HUES64 (cell line): ENCODE results near the gene ADCY9. TPM values are rescaled to one million over a fixed set of nuclear protein-coding genes. Genes with fewer than 3 reads are reported as not detected.
"Not testable (repeated sequence)": the region's sequence is repeated elsewhere in the genome, so short reads cannot be mapped to it uniquely, and the experiment has no call there.

Experiments
- H3K27ac ChIP-seq: 2 replicates; pipeline ENCODE4 v1.7.0; 2013; ENCODE audit warnings: low read depth, low read length, inconsistent platforms
- H3K27me3 ChIP-seq: 2 replicates; pipeline ENCODE4 v1.6.1; 2013; ENCODE audit warnings: mild to moderate bottlenecking, low read length; ENCODE audit not compliant: insufficient read depth
- H3K36me3 ChIP-seq: 2 replicates; pipeline ENCODE4 v1.6.1; 2013; ENCODE audit warnings: mild to moderate bottlenecking, low read length; ENCODE audit not compliant: insufficient read depth
- H3K4me1 ChIP-seq: 2 replicates; pipeline ENCODE4 v1.6.1; 2013; ENCODE audit warnings: mild to moderate bottlenecking, low read length, moderate library complexity; ENCODE audit not compliant: insufficient read depth
- H3K4me3 ChIP-seq: 2 replicates; pipeline ENCODE4 v1.5.1; 2013; ENCODE audit warnings: mild to moderate bottlenecking, low read length, moderate library complexity
- H3K9ac ChIP-seq: 2 replicates; pipeline ENCODE4 v1.6.1; 2013; ENCODE audit warnings: mild to moderate bottlenecking, low read depth, low read length
- H3K9me3 ChIP-seq: 2 replicates; pipeline ENCODE4 v1.6.1; 2013; ENCODE audit warnings: low read depth, low read length; ENCODE audit not compliant: insufficient read depth
- WGBS: fragments of 150-250, 120-280 bp; methylation state at CpG from one replicate; pipeline ENCODE4 v1.1.7; 2013; ENCODE audit warnings: missing lambda C conversion rate; 5-methylcytosine and 5-hydroxymethylcytosine counted together
- polyA plus RNA-seq, 2 experiments: library from polyadenylated mRNA; stranded (reverse); fragments of 50-300 nt; gene quantifications; one replicate each; pipeline ENCODE4 v1.2.3, GENCODE V29; 2013

The ADCY9 gene
- 3.6 TPM for polyA plus RNA-seq (2013, experiment 1 of 2)
- 4.8 TPM for polyA plus RNA-seq (2013, experiment 2 of 2)

DNA sequence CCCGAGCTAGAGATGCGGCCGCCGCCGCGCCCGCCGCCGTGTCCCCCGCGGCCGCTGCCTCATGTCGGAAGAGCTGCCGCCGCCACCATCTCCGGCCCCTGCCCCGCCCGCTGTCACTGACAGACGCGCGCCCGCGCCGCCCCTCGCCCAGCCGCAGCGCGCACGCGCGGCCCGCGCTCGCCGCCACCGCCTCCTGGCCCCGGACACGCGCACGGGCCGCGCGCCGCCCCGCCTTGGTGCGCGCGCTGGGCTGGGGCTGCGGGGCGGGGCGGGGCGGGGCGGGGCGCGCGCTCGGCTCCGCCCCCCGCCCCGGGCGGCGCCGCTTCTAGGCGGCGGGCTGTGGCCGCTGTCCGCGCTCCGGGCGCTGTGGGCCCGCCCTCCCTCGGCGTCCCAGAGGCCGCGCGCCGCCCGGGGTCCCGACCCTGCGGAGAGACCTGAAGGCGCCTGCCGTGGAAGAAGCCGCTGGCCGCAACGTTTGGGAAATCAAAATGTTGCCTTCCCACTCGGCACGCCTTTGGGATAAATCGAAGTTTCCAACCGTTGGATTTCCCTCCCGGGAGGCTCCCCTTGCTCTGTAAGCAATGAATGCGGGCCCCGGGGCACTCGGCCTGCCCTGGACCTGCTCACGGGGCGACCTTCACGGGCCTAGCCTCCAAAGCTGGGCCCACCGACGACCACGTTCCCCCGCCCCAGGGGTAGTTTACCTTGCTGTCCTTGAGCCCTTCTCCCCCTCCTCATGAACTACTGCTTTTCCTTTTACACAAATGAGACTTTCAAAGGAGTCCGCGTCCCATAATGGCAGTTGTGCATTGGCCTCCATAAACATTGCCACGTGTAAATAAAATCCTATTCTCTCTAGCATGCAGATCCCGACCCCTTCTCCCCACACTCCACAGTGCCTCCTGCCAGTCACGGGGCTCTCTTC, at the start of gene ADCY9:
Gene ADCY9 (minus strand): TSS at position 118 of the 925 bp plus-strand sequence. CDS start 1,000 bp downstream, outside the sequence.
- peaks cover 36% of the 10 kb centered on the region for H3K27me3 ChIP-seq
- H3K36me3 ChIP-seq: no peaks in the 10 kb centered on the region
- H3K4me3 ChIP-seq: peak within 1 kb of the TSS; percentile 64
- no peak within 1 kb of the TSS for H3K27ac ChIP-seq
- no peaks in the 10 kb centered on the region for H3K4me1 ChIP-seq
- peak within 1 kb of the TSS; percentile 58 for H3K9ac ChIP-seq
- WGBS: 3% methylated on average over 105 of the region's 105 CpGs
- H3K9me3 ChIP-seq: no peaks in the 10 kb centered on the region

DNA sequence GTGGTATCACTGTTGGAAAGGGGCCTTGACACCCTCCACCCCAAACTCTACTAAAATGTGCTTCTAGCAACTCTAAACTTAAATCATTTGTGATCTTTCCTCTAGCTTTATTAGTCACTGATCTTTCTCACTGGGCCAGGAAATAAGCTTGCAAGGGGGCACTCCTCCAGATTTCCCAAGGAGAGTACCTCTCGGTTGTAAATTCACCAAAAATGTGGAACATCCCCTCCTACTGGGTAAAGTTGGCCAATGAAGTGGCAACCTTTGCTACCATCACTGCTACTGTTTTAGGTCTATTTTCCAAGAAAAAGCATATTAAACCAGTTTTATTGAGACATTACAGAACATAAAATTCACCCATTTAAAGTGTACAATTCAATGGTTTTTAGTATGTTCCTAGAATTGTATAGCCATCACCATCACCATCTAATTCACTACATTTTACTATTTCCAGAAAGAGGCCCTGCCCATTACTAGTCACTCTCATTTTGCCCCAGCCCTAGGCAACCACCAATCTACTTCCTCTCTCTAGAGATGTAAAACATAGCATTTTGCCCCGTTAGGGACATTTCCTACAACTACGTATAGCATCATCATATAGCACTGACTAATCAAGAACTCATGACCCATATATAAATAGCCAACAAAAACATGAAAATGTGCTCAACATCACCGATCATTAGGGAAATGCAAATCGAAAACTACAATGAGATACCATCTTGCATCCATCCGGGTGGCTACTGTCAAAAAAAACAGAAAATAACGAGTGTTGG, 44.6 kb upstream of the ADCY9 start:
- Histone ChIP-seq H3K9ac (no peak overlapping the region), H3K4me1 (no peaks in the 10 kb centered on the region), H3K9me3 (no peaks in the 10 kb centered on the region), H3K36me3 (no peaks in the 10 kb centered on the region), H3K4me3 (no peak overlapping the region), H3K27ac (no peak overlapping the region), H3K27me3 (no peaks in the 10 kb centered on the region)
- 90% methylated on average over 7 of the region's 7 CpGs for WGBS

DNA sequence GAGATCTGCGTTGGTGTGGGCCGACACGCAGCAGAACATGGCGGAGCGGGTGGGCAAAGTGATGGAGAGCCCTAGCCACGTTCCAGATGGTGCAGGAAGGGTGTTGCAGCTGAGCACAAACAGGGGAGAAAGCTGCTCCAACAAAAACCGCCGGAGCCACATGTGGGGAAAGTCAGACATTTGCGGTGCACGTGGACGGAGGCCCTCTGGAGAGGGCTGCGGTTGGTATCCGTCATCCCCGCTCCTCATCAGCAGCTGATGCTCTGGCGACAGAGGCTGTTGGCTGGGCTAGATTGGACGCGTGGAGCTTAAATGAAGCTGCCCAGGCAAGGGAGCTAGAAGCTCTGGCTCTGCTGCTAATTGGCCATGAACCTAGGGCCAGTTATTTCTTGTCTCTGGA, 43.5 kb upstream of the ADCY9 start:
- Histone ChIP-seq H3K9ac (no peak overlapping the region), H3K27ac (no peak overlapping the region), H3K9me3 (no peaks in the 10 kb centered on the region), H3K4me3 (no peak overlapping the region), H3K27me3 (no peaks in the 10 kb centered on the region), H3K4me1 (no peaks in the 10 kb centered on the region), H3K36me3 (no peaks in the 10 kb centered on the region)
- WGBS: 92% methylated on average over 17 of the region's 17 CpGs

DNA sequence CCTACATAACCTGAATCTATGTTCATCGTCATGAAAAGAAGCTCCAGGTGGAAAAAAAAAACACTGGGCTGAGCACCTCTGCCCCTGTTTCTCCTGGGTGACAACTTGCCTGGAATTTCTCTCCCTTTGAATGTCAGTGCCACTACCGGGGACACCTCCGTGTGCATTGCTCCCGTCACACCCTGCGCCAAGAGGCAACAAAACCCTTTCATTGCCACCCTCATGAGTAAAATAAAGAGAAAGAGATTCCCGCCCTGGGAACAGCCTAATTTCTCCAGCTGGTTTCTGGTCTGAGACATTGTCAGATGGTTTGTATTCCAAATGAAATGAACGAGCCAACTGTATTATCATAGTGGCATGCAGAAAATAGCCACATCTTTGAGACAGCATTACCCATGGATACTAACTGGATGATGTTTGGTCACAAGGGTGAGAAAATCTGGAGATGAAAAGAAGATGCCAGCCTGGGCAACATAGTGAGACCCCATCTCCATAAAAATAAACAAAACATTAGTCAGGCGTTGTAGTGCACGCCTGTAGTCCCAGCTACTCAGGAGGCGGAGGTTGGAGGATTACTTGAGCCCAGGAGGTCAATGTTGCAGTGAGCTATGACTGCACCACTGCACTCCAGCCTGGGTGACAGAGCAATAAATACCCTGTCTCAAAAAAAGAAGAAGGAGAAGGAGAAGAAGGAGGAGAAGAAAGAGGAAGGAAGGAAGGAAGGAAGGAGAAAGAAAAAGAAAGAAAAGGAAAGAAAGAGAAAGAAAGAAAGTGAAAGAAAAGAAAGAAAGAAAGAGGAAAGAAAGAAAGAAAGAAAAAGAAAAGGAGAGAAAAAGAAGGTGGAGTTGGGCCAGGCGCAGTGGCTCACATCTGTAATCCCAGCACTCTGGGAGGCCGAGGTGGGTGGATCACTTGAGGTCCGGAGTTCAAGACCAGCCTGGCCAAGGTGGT, 42.2 kb upstream of the ADCY9 start:
- no peak overlapping the region for H3K27ac ChIP-seq
- H3K27me3 ChIP-seq: no peaks in the 10 kb centered on the region
- no peaks in the 10 kb centered on the region for H3K4me1 ChIP-seq
- no peak overlapping the region for H3K9ac ChIP-seq
- no peak overlapping the region for H3K4me3 ChIP-seq
- 90% methylated on average over 13 of the region's 13 CpGs for WGBS
- no peaks in the 10 kb centered on the region for H3K36me3 ChIP-seq
- no peaks in the 10 kb centered on the region for H3K9me3 ChIP-seq

DNA sequence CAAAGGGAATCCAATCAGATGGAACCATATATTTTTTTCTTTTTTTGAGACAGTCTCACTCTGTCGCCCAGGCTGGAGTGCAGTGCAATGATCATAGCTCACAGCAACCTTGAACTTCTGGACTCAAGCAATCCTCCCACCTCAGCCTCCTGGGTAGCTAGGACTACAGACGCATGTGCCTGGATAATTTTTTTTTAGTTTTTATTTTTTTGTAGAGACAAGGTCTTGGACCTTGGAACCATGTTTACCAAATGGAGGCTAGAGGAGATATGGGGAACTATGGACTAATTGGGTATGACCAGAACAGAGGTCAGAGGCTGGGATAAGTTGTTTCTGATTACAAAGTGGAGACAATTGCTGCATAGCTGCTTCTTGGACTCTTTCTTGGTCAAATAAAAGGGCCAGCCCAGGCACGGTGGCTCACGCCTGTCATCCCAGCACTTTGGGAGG, 41.2 kb upstream of the ADCY9 start:
- H3K4me3 ChIP-seq: no peak overlapping the region
- H3K27me3 ChIP-seq: no peaks in the 10 kb centered on the region
- H3K9ac ChIP-seq: no peak overlapping the region
- no peaks in the 10 kb centered on the region for H3K36me3 ChIP-seq
- no peaks in the 10 kb centered on the region for H3K9me3 ChIP-seq
- H3K4me1 ChIP-seq: no peaks in the 10 kb centered on the region
- 90% methylated on average over 4 of the region's 4 CpGs for WGBS
- H3K27ac ChIP-seq: no peak overlapping the region

DNA sequence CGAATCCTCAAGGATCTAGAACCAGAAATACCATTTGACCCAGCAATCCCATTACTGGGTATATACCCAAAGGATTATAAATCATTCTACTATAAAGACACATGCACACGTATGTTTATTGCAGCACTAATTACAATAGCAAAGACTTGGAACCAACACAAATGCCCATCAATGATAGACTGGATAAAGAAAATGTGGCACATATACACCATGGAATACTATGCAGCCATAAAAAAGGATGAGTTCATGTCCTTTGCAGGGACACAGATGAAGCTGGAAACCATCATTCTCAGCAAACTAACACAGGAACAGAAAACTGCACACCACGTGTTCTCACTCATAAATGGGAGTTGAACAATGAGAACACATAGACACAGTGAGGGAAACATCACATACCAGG, 40.3 kb upstream of the ADCY9 start:
- not testable (repeated sequence) for H3K9ac ChIP-seq, H3K27ac ChIP-seq, H3K36me3 ChIP-seq, H3K4me3 ChIP-seq, H3K4me1 ChIP-seq, H3K27me3 ChIP-seq, H3K9me3 ChIP-seq
- 60% methylated on average over 2 of the region's 3 CpGs for WGBS

DNA sequence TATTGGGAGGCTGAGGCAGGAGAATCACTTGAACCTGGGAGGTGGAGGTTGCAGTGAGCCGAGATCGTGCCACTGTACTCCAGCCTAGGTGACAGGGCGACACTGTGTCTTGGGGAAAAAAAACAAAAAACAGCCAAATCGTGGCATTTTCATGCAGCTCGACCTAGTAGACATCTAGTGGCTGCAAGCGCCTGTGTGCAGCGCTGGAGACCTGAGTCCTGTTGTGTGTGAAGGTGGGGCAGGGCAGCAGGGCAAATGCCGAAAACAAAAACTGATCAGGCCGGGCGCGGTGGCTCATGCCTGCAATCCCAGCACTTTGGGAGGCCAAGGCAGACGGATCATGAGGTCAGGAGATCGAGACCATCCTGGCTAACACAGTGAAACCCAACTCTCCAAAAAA, 37.1 kb upstream of the ADCY9 start:
- WGBS: 93% methylated on average over 13 of the region's 13 CpGs
- H3K4me3 ChIP-seq, H3K4me1 ChIP-seq, H3K27me3 ChIP-seq, H3K9me3 ChIP-seq, H3K9ac ChIP-seq, H3K27ac ChIP-seq, H3K36me3 ChIP-seq: not testable (repeated sequence)

DNA sequence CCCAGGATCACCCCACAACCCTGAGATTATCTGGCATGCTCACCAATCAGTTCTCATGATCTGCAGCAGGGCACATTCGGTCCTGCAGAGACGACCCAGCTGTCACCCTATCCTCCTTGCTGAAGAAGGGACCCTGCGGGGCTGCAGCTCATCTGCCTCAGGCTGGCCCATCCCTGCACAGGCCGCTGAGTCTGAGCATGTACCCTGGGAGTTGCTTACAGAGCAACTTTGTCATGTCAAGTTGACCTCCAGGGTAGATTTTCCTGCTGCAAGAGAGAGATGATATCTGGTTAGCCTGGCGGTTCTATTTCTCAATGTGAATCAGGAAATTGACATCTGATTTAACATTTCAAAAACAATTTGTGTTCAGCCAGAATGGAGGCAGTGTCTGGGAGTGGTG, 36.0 kb upstream of the ADCY9 start:
- WGBS: 87% methylated on average over 5 of the region's 5 CpGs
- H3K27me3 ChIP-seq: no peaks in the 10 kb centered on the region
- no peak overlapping the region for H3K4me3 ChIP-seq

DNA sequence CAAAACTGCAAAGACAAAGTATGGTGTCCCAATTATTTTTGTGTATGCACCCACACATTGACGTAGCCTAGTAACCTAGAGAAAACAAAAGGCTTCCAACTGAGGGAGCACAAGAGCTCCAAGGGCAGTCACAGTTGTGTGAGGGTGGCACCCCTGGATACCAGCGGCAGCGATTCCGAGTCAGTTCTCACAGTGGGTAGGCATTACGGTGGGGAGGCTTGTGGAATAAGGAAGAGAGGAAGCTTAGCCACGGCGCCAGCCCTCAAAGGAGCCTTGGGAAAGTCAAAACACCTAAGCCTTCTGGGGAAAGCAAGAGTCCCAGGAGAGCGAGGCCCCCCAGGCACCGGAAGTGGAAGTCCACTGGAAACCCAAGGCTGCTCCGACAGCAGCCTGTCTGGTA, 31.0 kb upstream of the ADCY9 start:
- Histone ChIP-seq H3K27ac (no peak overlapping the region), H3K27me3 (no peaks in the 10 kb centered on the region), H3K4me1 (no peaks in the 10 kb centered on the region), H3K36me3 (no peaks in the 10 kb centered on the region), H3K9ac (no peak overlapping the region), H3K4me3 (no peak overlapping the region), H3K9me3 (no peaks in the 10 kb centered on the region)
- 87% methylated on average over 10 of the region's 10 CpGs for WGBS

More for the DNA sequence above, 36.0 kb upstream of the ADCY9 start:
- Histone ChIP-seq H3K27ac (no peak overlapping the region), H3K4me1 (no peaks in the 10 kb centered on the region), H3K9me3 (no peaks in the 10 kb centered on the region), H3K9ac (no peak overlapping the region), H3K36me3 (no peaks in the 10 kb centered on the region)

DNA sequence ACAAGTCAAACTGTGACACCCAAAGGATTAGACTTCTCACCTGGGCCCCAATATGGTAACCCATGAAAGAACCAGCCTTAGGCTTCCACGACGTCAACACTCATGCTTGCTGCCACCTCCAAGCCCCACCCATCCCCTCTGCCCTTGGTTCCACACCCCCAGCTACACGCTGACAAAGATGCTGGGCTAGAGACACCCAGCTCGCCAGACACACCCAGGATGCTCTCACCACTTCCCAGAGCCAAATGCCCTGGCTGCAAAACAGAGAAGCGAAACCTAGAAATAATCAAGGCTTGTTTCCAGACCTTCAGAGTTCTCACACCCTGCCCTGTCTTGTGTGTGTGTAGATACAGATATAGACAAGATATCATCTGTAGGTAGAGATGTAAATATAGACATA, 26.0 kb upstream of the ADCY9 start:
- no peaks in the 10 kb centered on the region for H3K36me3 ChIP-seq
- H3K27ac ChIP-seq: no peak overlapping the region
- WGBS: 86% methylated on average over 5 of the region's 5 CpGs
- H3K9ac ChIP-seq: no peak overlapping the region
- 0 out of 2 replicates have a peak, but pooled peaks cover 3% of the 10 kb centered on the region for H3K9me3 ChIP-seq
- H3K27me3 ChIP-seq: peaks cover 6% of the 10 kb centered on the region
- no peaks in the 10 kb centered on the region for H3K4me1 ChIP-seq
- H3K4me3 ChIP-seq: no peak overlapping the region
